Nephron (organoid): Measurements from ENCODE around the gene SYNJ1.
A peak's percentile ranks its signal among the peaks of the same experiment; 100 is the strongest.

Source experiments
- H3K27ac Mint-ChIP-seq, 3 experiments: 2 replicates each; pipeline ENCODE4 v1.8.0; 2020; ENCODE audit warnings: mixed read lengths in 3 of 3, mild to moderate bottlenecking in 2 of 3, moderate library complexity in 1 of 3
- H3K27me3 Mint-ChIP-seq: 2 replicates; pipeline ENCODE4 v1.8.0; 2021; ENCODE audit warnings: low read depth, mild to moderate bottlenecking, moderate library complexity, mixed read lengths
- H3K36me3 Mint-ChIP-seq: 2 replicates; pipeline ENCODE4 v1.8.0; 2020; ENCODE audit warnings: low read depth, mixed read lengths
- H3K4me1 Mint-ChIP-seq: 2 replicates; pipeline ENCODE4 v1.8.0; 2020; ENCODE audit warnings: mixed read lengths
- H3K4me3 Mint-ChIP-seq, 3 experiments: 2 replicates each; pipeline ENCODE4 v1.8.0; 2020; ENCODE audit warnings: mild to moderate bottlenecking in 3 of 3, mixed read lengths in 3 of 3, moderate library complexity in 2 of 3
- H3K9me3 Mint-ChIP-seq: 2 replicates; pipeline ENCODE4 v1.8.0; 2020; ENCODE audit warnings: mixed read lengths
- CTCF ChIP-seq, 3 experiments: fragments of 200-600 bp; sonication (generic); IDR thresholded peaks; one replicate each; pipeline ENCODE4 v1.5.0; 2021; ENCODE audit warnings: antibody characterized with exemption in 3 of 3; ENCODE audit not compliant: unreplicated experiment in 3 of 3

SYNJ1 gene

GRCh38 chr21:32733356-32733755, 5.5 kb upstream of the SYNJ1 start:
- Mint-ChIP-seq H3K36me3 (peaks cover 29% of the 10 kb centered on the region), H3K4me3 (no peak overlapping the region), H3K9me3 (no peaks in the 10 kb centered on the region), H3K4me1 (peaks cover 3% of the 10 kb centered on the region), H3K27ac (no peak overlapping the region), H3K27me3 (no peaks in the 10 kb centered on the region)
- no peak for TF ChIP-seq CTCF (IDR thresholded peaks at IDR 0.05; ENCODE audit: unreplicated experiment in 3 of 3)

DNA sequence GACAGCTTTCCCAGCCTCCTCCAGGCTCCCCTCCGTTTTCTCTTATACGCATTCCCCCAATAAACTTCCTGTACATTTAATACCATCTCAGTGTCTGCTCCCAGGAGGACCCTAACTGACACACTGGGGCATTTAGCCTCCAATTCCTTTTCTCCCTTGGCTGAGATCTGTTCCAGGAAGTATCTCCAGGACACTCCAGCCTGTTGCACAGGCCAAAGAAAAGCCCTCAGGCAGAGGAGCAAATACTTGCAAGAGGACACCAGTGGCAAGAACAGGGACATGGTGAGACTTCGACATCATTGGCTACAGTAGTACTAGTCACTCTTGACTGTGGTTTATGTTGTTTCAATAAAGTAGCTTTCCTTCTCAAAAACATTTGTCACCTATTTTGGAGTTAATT, 4.7 kb upstream of the SYNJ1 start:
- H3K9me3 Mint-ChIP-seq: no peaks in the 10 kb centered on the region

DNA sequence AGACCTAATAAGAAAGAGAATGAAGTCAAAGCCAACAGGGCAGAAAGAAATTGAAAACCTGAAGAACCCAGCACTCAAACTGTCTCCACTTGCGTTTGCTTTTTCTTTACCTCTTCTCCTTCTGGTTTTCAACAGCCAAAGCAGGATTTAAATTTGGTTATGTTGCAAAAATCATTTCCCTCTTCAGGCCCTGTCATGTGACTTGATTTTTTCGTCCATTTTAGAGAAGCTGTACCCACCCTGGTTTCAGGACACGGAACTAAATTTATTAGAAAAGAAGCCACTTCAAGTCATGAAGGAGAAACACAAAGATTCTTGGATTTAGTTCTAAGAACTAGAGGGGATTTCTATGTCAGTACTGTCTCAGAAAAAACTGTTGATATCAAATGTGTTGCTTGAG, 1.0 kb upstream of the SYNJ1 start:
- H3K36me3 Mint-ChIP-seq: peaks cover 8% of the 10 kb centered on the region
- no peaks in the 10 kb centered on the region for H3K27me3 Mint-ChIP-seq
- peak overlapping the region; percentile 29 to 89 (median 81) for H3K27ac Mint-ChIP-seq
- TF ChIP-seq CTCF (IDR thresholded peaks at IDR 0.05; ENCODE audit: unreplicated experiment in 3 of 3): no peak
- H3K9me3 Mint-ChIP-seq: no peaks in the 10 kb centered on the region
- peak overlapping the region; percentile 89 to 97 (median 97) for H3K4me3 Mint-ChIP-seq
- peaks cover 5% of the 10 kb centered on the region for H3K4me1 Mint-ChIP-seq

More for the DNA sequence above, 4.7 kb upstream of the SYNJ1 start:
- Mint-ChIP-seq H3K27me3 (no peaks in the 10 kb centered on the region), H3K27ac (no peak overlapping the region), H3K4me3 (no peak overlapping the region), H3K36me3 (peaks cover 25% of the 10 kb centered on the region), H3K4me1 (peaks cover 5% of the 10 kb centered on the region)
- TF ChIP-seq CTCF (IDR thresholded peaks at IDR 0.05; ENCODE audit: unreplicated experiment in 3 of 3): no peak

GRCh38 chr21:32728456-32728839, 635 bp upstream of the SYNJ1 start:
- H3K27me3 Mint-ChIP-seq: no peaks in the 10 kb centered on the region
- peaks cover 5% of the 10 kb centered on the region for H3K4me1 Mint-ChIP-seq
- H3K36me3 Mint-ChIP-seq: peaks cover 5% of the 10 kb centered on the region
- peak overlapping the region; percentile 29 to 89 (median 81) for H3K27ac Mint-ChIP-seq
- peak overlapping the region; percentile 89 to 97 (median 97) for H3K4me3 Mint-ChIP-seq
- no peaks in the 10 kb centered on the region for H3K9me3 Mint-ChIP-seq
- no peak for TF ChIP-seq CTCF (IDR thresholded peaks at IDR 0.05; ENCODE audit: unreplicated experiment in 3 of 3)

DNA sequence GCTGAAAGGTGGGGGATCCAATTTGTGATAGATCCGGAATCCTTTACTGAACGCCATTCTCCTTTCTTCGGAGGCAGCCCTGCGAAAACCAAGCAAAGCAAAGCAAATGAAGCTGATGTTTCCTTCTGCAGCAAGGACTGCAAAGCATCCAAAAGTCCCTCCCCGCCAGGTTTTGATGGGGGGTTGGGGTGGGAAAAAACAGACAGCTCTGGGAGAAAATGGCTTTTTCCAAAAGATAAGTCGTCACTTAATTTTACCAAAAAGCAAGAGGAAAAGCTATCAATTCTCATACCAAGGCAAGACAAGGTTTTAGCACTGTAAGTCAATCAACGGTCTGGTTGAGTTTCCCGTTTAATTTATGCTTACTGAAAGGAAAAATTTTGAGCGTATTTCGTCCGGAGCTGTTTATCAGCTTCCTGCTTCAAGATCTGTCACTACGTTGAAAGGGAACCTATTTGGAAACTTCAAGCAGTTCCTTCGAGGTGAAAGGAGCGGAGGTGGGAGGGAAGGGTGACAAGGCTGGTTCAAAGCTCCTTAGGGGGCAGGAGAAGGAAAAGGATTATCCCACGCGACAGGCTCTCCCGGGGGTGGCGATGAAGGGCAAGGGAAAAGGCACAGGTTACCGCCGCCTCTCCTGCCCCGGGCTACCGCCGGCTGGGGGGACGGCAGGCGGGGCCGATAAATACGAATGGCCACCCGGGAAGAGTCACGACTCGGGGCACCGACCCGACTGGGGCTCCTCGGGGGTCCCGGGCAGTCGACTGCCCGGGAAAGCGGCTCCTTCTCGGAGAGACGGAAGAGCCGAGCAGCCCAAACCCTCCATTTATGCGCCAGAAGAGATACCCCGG, 750 bp downstream of the SYNJ1 start:
- Mint-ChIP-seq H3K4me3 (peak overlapping the region; percentile 89 to 97 (median 97)), H3K4me1 (peaks cover 5% of the 10 kb centered on the region), H3K36me3 (no peaks in the 10 kb centered on the region), H3K27ac (peak overlapping the region; percentile 65 to 91 (median 89)), H3K9me3 (no peaks in the 10 kb centered on the region), H3K27me3 (no peaks in the 10 kb centered on the region)
- no peak for TF ChIP-seq CTCF (IDR thresholded peaks at IDR 0.05; ENCODE audit: unreplicated experiment in 3 of 3)

- H3K4me3 Mint-ChIP-seq: no peak overlapping the region
- no peak for TF ChIP-seq CTCF (IDR thresholded peaks at IDR 0.05; ENCODE audit: unreplicated experiment in 3 of 3)
- peaks cover 16% of the 10 kb centered on the region for H3K36me3 Mint-ChIP-seq
- H3K27me3 Mint-ChIP-seq: no peaks in the 10 kb centered on the region
- H3K9me3 Mint-ChIP-seq: peaks cover 7% of the 10 kb centered on the region
- H3K27ac Mint-ChIP-seq: peak overlapping the region; percentile 58 to 75 (median 65)
- H3K4me1 Mint-ChIP-seq: no peaks in the 10 kb centered on the region
Measured at GRCh38 chr21:32719085-32719484, 8.7 kb downstream of the SYNJ1 start.
